D721Med (cell line): ENCODE measurements around the gene TNRC6C.

Source experiments
- DNase-seq: peaks from one replicate; pipeline ENCODE4 v3.0.0; 2011; ENCODE audit warnings: low spot score; ENCODE audit not compliant: insufficient read length
- FAIRE-seq: peaks from 2 replicates; lab custom pipeline; 2011; peaks lifted over from hg19 to GRCh38; lab: Jason Lieb, UNC
- CTCF ChIP-seq: IDR thresholded peaks from 2 replicates; pipeline ENCODE4 v1.5.1; 2012; ENCODE audit warnings: mild to moderate bottlenecking, control low read depth; ENCODE audit not compliant: insufficient read depth; ENCODE audit errors: missing control alignments

Gene TNRC6C

GRCh38 chr17:78088529-78088928 is 130.0 kb downstream of the TNRC6C start:
- no peak for TF ChIP-seq CTCF
- FAIRE-seq (no peak), DNase-seq (no peak)

DNA sequence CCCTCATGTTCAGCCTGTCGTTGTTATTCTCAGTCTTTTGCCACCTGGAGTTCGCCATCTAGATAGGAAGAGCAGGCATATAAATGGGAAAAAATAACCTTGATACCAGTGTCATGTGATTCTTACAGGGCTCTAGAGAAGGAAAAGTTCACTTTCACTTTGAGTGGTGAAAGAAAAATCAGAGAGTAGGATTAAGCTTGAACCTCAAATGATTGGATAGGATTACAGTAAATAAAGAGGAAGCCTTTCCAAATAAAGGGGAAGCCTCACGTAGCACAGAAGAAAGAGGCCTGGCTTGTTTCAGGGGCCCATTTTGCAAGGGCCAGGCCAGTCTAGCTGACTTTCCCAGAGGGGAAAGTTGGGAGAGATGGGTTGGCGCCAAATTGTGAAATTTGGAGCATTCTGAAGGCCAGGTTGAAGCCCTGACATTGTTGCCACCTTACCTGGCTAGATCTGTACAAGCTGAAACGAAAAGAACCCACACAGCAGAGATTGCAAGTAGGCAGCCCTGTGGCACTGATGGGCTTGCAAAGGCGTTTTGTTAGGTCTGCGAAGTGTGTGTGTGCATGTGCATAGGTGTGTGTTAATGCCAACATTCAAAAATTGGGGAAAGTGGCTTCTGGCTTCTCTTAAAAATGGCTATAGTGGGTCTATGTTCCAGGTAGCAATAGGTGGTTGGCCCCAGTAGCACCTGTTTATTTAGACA is 131.2 kb downstream of the TNRC6C start:
- DNase-seq = no peak

DNA sequence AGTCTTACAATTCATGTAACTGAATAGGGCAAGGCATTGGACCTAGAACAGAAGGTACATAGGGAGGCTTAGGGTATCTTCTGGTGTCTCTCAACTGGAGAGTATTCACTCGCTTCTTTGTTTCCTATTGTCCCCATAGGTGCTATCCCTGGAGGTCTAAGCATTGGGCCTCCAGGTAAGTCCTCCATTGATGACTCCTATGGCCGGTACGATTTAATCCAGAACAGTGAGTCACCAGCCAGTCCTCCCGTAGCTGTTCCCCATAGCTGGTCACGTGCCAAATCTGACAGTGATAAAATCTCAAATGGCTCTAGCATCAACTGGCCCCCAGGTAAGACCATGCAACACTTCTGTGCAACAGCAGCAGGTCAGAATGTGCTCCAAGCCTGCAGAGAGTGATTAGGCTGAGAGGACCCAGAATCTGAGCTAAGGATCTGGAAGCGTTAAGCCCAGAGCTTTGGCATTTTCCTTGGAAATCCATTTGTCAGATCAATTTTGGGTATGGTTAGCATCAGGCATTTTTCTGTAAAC is 134.4 kb downstream of the TNRC6C start:
- no peak for TF ChIP-seq CTCF
- FAIRE-seq (no peak), DNase-seq (no peak)

More for the DNA sequence above, 131.2 kb downstream of the TNRC6C start:
- TF ChIP-seq CTCF = no peak
- no peak for FAIRE-seq

DNA sequence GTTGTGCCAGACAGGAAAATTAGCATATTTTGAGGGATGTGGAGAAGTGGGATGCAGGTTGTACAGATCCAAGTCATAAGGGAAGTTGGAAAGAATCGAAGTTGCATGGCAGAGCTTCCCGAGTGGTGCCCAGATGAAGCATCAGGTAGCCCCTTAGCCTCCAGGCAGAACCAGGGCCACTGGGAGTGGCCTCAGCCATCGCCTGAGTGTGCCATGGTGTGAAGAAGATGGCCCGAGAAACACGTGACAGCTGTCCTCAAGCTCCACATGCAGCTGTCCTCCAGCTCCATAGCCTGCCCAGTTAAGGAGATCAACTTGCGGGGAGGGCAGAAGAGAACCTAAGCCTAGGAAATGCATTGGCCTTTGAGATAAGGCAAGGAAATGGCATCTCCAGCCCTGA is 136.5 kb downstream of the TNRC6C start:
- no peak for FAIRE-seq
- no peak for TF ChIP-seq CTCF
- DNase-seq = no peak

GRCh38 chr17:78096093-78096492 is 137.6 kb downstream of the TNRC6C start:
- no peak for TF ChIP-seq CTCF
- no peak for FAIRE-seq

DNA sequence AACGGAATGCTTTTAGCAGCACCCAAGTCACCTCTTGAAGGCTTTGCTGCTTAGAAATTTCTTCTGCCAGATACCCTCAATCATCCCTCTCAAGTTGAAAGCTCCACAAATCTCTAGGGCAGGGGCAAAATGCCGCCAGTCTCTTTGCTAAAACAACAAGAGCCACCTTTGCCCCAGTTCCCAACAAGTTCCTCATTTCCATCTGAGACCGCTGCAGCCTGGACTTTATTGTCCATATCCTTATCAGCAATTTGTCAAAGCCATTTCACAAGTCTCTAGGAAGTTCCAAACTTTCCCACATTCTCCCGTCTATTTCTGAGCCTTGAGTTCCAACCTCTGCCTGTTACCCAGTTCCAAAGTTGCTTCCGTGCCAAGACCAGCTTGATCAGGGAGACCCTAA is 142.6 kb downstream of the TNRC6C start:
- TF ChIP-seq CTCF = no peak
- no peak for DNase-seq
- no peak for FAIRE-seq

More at GRCh38 chr17:78096093-78096492, 137.6 kb downstream of the TNRC6C start:
- no peak for DNase-seq

DNA sequence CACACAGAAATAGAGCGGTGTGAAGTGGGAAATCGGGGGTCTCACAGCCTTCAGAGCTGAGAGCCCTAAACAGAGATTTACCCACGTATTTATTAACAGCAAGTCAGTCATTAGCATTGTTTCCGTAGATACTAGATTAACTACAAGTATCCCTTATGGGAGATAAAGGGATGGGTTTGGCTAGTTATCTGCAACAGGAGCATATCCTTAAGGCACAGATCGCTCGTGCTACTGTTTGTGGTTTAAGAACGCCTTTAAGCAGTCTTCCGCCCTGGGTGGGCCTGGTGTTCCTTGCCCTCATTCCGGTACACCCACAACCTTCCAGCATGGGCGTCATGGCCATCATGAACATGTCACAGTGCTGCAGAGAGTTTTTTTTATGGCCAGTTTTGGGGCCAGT is 143.0 kb downstream of the TNRC6C start:
- FAIRE-seq (no peak), DNase-seq (no peak)
- no peak for TF ChIP-seq CTCF
